Activated CD4-positive, alpha-beta T cell treated with anti-CD3 and anti-CD28 coated beads for 36 hours (primary cell): ENCODE data around the gene ASCC3. TPM values are rescaled to one million over a fixed set of nuclear protein-coding genes. Genes with fewer than 3 reads are reported as not detected.

Experiments
- ATAC-seq: fragments of 200-7000 bp; cut with Tn5 transposase; one replicate; pipeline ENCODE4 v1.10.0; 2021; ENCODE audit warnings: mild to moderate bottlenecking, moderate library complexity
- CTCF ChIA-PET: fragments of 350-600 bp; sonication (Branson Sonifier 250); formaldehyde crosslinking; loops from one replicate; lab custom pipeline; 2021; ENCODE audit warnings: antibody characterized with exemption; lab: Charles Lee
- POLR2A ChIA-PET: fragments of 350-600 bp; sonication (Branson Sonifier 250); formaldehyde crosslinking; loops from one replicate; lab custom pipeline; 2021; ENCODE audit warnings: antibody characterized with exemption, inconsistent platforms; lab: Charles Lee
- DNase-seq: peaks from one replicate; pipeline ENCODE4 v3.0.0-alpha.2; 2020
- H3K27ac Mint-ChIP-seq: one replicate; pipeline ENCODE4 v1.8.0; 2021; ENCODE audit warnings: mixed read lengths
- H3K27me3 Mint-ChIP-seq: one replicate; pipeline ENCODE4 v1.8.0; 2021; ENCODE audit warnings: mixed read lengths
- H3K36me3 Mint-ChIP-seq: one replicate; pipeline ENCODE4 v1.8.0; 2021; ENCODE audit warnings: low read depth, mixed read lengths
- H3K4me1 Mint-ChIP-seq: one replicate; pipeline ENCODE4 v1.8.0; 2021; ENCODE audit warnings: mixed read lengths
- H3K4me3 Mint-ChIP-seq: one replicate; pipeline ENCODE4 v1.8.0; 2021; ENCODE audit warnings: mild to moderate bottlenecking, moderate library complexity, mixed read lengths
- H3K9me3 Mint-ChIP-seq: one replicate; pipeline ENCODE4 v1.8.0; 2021; ENCODE audit warnings: low read depth, mixed read lengths
- intact Hi-C, 2 experiments: fragments of 100-400 bp; cut with DNase I in 1 of 2; cut with micrococcal nuclease in 1 of 2; formaldehyde crosslinking; loops; one replicate each; pipeline versions ENCODE4 v1.14.2 to v1.15.1; 2022 to 2024; cut with DNase I, micrococcal nuclease
- total RNA-seq, 2 experiments: library from RNA; stranded (reverse); gene quantifications; one replicate each; pipeline ENCODE4 v1.2.3, GENCODE V29; 2021

ASCC3 gene
- total RNA-seq, 2 experiments from 2014 or later = 50.3 to 53.4 TPM

DNA sequence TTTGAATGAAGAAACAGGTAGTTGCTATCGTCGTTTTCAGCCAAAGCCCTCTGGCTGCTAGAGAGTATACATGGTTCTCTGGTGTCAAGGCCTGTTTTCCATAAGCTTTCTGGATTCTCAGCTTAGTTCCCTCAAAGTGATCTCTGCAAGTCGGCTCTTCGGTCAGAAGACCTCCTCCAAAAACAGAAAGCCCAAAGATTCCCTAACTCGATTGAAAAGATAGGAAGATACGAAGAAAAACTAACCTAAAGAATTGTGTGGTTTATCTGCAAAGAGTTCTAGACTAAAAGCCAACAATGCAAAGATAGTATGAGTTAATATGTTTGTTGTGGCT, 545 bp upstream of the ASCC3 start:
- peak; percentile 0 for ATAC-seq
- Mint-ChIP-seq H3K4me1 (peaks cover 35% of the 10 kb centered on the region), H3K27ac (peak overlapping the region; percentile 84), H3K36me3 (peaks cover 6% of the 10 kb centered on the region), H3K4me3 (peak overlapping the region; percentile 99), H3K27me3 (peaks cover 1% of the 10 kb centered on the region), H3K9me3 (no peaks in the 10 kb centered on the region)
- no peak for DNase-seq
- intact Hi-C loops = loop anchor here in 1 of 2 experiments (5.0 kb wide), 1 partner anchor 1364 kb away; the partner anchor contains the start of gene USP45
- POLR2A ChIA-PET = no interaction called here
- CTCF ChIA-PET = interaction anchor here (0.6 kb wide), 1 partner anchor 143 kb away, joined by 3 read pairs; no protein-coding TSS in a partner anchor

- intact Hi-C loops = loop anchor here in 1 of 2 experiments (5.0 kb wide), 1 partner anchor 1363 kb away; the partner anchor contains the start of gene USP45
- H3K9me3 Mint-ChIP-seq = no peaks in the 10 kb centered on the region
- ATAC-seq (no peak), DNase-seq (no peak)
- H3K27me3 Mint-ChIP-seq = peaks cover 1% of the 10 kb centered on the region
- H3K36me3 Mint-ChIP-seq = peaks cover 16% of the 10 kb centered on the region
- peak overlapping the region; percentile 100 for H3K27ac Mint-ChIP-seq
- ChIA-PET POLR2A (interaction anchor here (0.5 to 0.7 kb wide), 2 partner anchors 383 to 1764 kb away, joined by 3 to 5 read pairs; no protein-coding TSS in a partner anchor), CTCF (interaction anchor here (0.9 to 3.1 kb wide), 5 partner anchors 11 to 161 kb away, joined by 3 to 10 read pairs (median 4); no protein-coding TSS in a partner anchor)
- H3K4me3 Mint-ChIP-seq = peak overlapping the region; percentile 99
- H3K4me1 Mint-ChIP-seq = peaks cover 46% of the 10 kb centered on the region
Measured at GRCh38 chr6:100880149-100880852, 828 bp downstream of the ASCC3 start.

DNA sequence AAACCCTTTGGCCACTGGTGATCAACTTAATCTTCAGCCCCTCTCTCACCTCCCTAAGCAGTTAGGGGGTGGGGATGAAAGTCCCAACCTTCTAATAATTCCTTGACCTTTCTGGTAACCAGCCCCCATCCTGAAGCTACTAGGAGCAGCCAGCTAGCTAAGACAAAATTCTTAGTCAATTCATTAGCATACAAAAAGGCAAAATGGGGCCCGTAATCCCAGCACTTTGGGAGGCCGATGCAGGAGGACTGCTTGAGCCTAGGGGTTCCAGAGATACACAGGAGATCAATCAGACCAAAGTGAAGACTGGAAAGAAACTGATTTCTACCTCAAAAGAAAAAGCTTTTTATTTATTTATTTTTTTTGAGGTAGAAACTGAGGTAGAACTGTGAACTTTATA, 1.8 kb downstream of the ASCC3 start:
- Mint-ChIP-seq H3K4me3 (peak overlapping the region; percentile 44), H3K27me3 (peaks cover 1% of the 10 kb centered on the region), H3K9me3 (no peaks in the 10 kb centered on the region), H3K4me1 (peaks cover 53% of the 10 kb centered on the region), H3K27ac (no peak overlapping the region), H3K36me3 (peaks cover 23% of the 10 kb centered on the region)
- CTCF ChIA-PET = interaction anchor here (0.9 to 3.1 kb wide), 5 partner anchors 11 to 160 kb away, joined by 3 to 10 read pairs (median 5); no protein-coding TSS in a partner anchor
- POLR2A ChIA-PET = no interaction called here
- ATAC-seq (no peak), DNase-seq (no peak)
- intact Hi-C loops = no loop called here

DNA sequence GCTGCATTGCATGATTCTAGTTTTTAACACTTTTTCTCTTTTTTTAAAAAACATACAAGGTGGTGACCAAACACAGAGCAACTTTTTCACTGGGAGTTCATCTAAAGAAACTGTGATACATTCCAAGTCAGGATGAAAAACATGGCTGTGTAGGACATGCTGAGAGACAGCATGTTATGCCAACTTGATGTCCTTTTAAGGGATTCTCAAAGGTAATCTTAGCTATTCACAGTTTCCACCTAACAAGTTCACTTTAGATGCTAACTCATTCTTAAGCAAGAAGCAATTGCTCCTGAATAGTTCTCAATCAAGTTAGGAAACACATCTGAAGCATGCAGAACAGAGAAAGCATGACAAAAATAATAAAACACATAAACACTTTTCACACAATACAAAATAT, 3.3 kb downstream of the ASCC3 start:
- DNase-seq = no peak
- intact Hi-C loops = no loop called here
- no peak overlapping the region for H3K4me3 Mint-ChIP-seq
- ATAC-seq = no peak
- peaks cover 2% of the 10 kb centered on the region for H3K9me3 Mint-ChIP-seq
- peaks cover 1% of the 10 kb centered on the region for H3K27me3 Mint-ChIP-seq
- H3K4me1 Mint-ChIP-seq = peaks cover 61% of the 10 kb centered on the region
- POLR2A ChIA-PET = no interaction called here
- CTCF ChIA-PET = interaction anchor here (1.9 kb wide), 1 partner anchor 29 kb away, joined by 5 read pairs; no protein-coding TSS in a partner anchor
- H3K27ac Mint-ChIP-seq = no peak overlapping the region
- H3K36me3 Mint-ChIP-seq = peaks cover 32% of the 10 kb centered on the region

DNA sequence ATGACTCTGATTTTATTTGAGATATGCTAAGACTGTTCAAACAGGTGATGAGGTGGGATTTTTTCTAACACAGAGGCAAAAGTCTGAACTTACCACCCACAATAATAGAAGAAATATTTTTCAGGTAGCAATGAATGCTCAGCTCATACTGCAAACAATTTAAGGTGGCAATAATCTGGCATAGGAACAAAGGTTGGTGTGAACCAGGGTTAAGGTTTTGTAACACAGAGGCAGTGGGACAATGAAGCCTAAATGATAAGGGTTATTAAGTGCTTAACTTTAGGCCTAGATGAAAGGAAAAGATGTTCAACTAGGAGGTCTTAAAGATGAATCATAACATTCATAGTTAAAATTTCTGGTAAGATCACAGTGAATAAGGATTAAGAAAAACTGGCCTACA, 4.9 kb downstream of the ASCC3 start:
- POLR2A ChIA-PET = no interaction called here
- no peak overlapping the region for H3K4me3 Mint-ChIP-seq
- intact Hi-C loops = no loop called here
- DNase-seq (no peak), ATAC-seq (no peak)
- CTCF ChIA-PET = no interaction called here
- H3K27ac Mint-ChIP-seq = no peak overlapping the region
- H3K27me3 Mint-ChIP-seq = no peaks in the 10 kb centered on the region
- H3K9me3 Mint-ChIP-seq = peaks cover 2% of the 10 kb centered on the region
- peaks cover 44% of the 10 kb centered on the region for H3K36me3 Mint-ChIP-seq
- H3K4me1 Mint-ChIP-seq = peaks cover 59% of the 10 kb centered on the region

- Mint-ChIP-seq H3K4me1 (peaks cover 3% of the 10 kb centered on the region), H3K27me3 (no peaks in the 10 kb centered on the region), H3K9me3 (no peaks in the 10 kb centered on the region), H3K4me3 (no peak overlapping the region), H3K27ac (no peak overlapping the region), H3K36me3 (peaks cover 63% of the 10 kb centered on the region)
- no peak for DNase-seq
- ChIA-PET POLR2A (no interaction called here), CTCF (interaction anchor here (2.4 kb wide), 1 partner anchor 14 kb away, joined by 10 read pairs; the partner anchor contains the start of gene ASCC3)
- ATAC-seq = no peak
- intact Hi-C loops = no loop called here
Measured at GRCh38 chr6:100865525-100865924, 15.6 kb downstream of the ASCC3 start.

DNA sequence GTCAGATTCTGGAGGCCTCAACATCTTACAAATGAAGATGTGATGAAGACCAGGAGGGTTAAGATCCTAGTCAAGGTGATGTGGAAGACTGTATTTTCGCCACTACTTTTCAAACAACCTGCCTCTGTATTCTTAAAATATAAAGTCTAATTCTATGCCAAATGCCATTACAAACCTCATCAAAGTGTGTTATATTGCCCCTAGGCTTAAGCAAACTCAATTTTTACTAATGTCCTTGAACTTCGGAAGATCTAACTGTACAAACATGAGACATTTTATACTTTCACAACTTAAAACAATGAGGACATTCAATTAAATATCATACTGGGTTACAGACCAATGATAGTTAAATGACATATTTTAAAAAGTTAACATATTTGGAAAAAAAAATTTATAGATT, 19.1 kb downstream of the ASCC3 start:
- ChIA-PET CTCF (no interaction called here), POLR2A (no interaction called here)
- intact Hi-C loops = no loop called here
- peaks cover 7% of the 10 kb centered on the region for H3K9me3 Mint-ChIP-seq
- H3K27me3 Mint-ChIP-seq = no peaks in the 10 kb centered on the region
- ATAC-seq (no peak), DNase-seq (no peak)
- H3K4me1 Mint-ChIP-seq = no peaks in the 10 kb centered on the region
- H3K36me3 Mint-ChIP-seq = peaks cover 71% of the 10 kb centered on the region
- H3K27ac Mint-ChIP-seq = no peak overlapping the region
- H3K4me3 Mint-ChIP-seq = no peak overlapping the region

DNA sequence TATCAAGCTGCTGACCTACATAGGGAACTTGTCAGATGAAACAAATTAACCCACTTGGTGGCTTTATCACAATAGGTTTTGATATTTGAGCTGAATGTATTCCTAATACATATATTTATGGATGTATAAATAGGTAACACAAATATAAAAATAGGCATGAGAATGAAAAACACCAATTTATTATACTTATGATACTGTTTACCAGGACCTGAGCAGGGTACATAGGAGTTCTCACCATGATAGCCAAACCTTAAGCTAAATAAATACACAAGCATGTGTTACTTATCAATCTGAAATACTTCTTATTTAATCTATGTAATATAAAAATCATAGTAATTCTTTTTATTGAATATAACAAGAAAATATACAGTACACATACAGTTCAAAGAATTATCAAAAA, 25.0 kb downstream of the ASCC3 start:
- intact Hi-C loops = no loop called here
- H3K36me3 Mint-ChIP-seq = peaks cover 61% of the 10 kb centered on the region
- CTCF ChIA-PET = no interaction called here
- H3K4me3 Mint-ChIP-seq = no peak overlapping the region
- no peak for ATAC-seq
- no peak overlapping the region for H3K27ac Mint-ChIP-seq
- no peaks in the 10 kb centered on the region for H3K27me3 Mint-ChIP-seq
- peaks cover 12% of the 10 kb centered on the region for H3K9me3 Mint-ChIP-seq
- no peak for DNase-seq
- no peaks in the 10 kb centered on the region for H3K4me1 Mint-ChIP-seq
- POLR2A ChIA-PET = no interaction called here

GRCh38 chr6:100851819-100852218, 29.3 kb downstream of the ASCC3 start:
- CTCF ChIA-PET = interaction anchor here (0.6 kb wide), 1 partner anchor 983 kb away, joined by 4 read pairs; no protein-coding TSS in a partner anchor

GRCh38 chr6:100850174-100850573, 31.0 kb downstream of the ASCC3 start:
- ChIA-PET CTCF (interaction anchor here (1.7 kb wide), 1 partner anchor 13 kb away, joined by 4 read pairs; no protein-coding TSS in a partner anchor), POLR2A (no interaction called here)
- Mint-ChIP-seq H3K9me3 (no peaks in the 10 kb centered on the region), H3K36me3 (peaks cover 30% of the 10 kb centered on the region), H3K27ac (no peak overlapping the region), H3K27me3 (no peaks in the 10 kb centered on the region), H3K4me1 (peaks cover 18% of the 10 kb centered on the region), H3K4me3 (no peak overlapping the region)
- ATAC-seq = peak; percentile 30
- no peak for DNase-seq
- intact Hi-C loops = no loop called here

More at GRCh38 chr6:100851819-100852218, 29.3 kb downstream of the ASCC3 start:
- ATAC-seq (no peak), DNase-seq (no peak)
- Mint-ChIP-seq H3K27ac (no peak overlapping the region), H3K27me3 (no peaks in the 10 kb centered on the region), H3K9me3 (peaks cover 3% of the 10 kb centered on the region), H3K36me3 (peaks cover 42% of the 10 kb centered on the region), H3K4me1 (peaks cover 11% of the 10 kb centered on the region), H3K4me3 (no peak overlapping the region)
- POLR2A ChIA-PET = no interaction called here
- intact Hi-C loops = no loop called here

DNA sequence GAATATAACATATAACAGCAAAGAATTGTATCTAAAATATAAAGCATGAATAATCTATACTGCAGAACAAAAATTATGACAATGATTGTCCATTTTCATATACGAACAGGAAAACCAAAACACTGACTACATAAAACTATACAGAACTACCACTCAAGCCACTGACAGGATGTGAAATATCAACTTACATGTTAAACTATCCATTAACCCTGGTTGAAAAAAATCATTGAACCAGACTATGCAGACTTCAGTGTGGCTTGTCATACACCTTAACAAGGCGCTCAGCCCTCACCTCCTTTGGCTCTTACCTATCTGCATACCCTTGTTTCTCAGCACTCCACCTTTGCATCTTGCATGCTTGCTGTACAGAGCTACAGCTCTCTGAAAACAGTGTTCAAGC, 34.9 kb downstream of the ASCC3 start:
- POLR2A ChIA-PET = no interaction called here
- H3K36me3 Mint-ChIP-seq = peaks cover 26% of the 10 kb centered on the region
- DNase-seq (no peak), ATAC-seq (no peak)
- H3K9me3 Mint-ChIP-seq = no peaks in the 10 kb centered on the region
- no peak overlapping the region for H3K27ac Mint-ChIP-seq
- no peak overlapping the region for H3K4me3 Mint-ChIP-seq
- H3K27me3 Mint-ChIP-seq = no peaks in the 10 kb centered on the region
- peaks cover 27% of the 10 kb centered on the region for H3K4me1 Mint-ChIP-seq
- intact Hi-C loops = no loop called here
- CTCF ChIA-PET = interaction anchor here (0.7 kb wide), 1 partner anchor 29 kb away, joined by 3 read pairs; no protein-coding TSS in a partner anchor

DNA sequence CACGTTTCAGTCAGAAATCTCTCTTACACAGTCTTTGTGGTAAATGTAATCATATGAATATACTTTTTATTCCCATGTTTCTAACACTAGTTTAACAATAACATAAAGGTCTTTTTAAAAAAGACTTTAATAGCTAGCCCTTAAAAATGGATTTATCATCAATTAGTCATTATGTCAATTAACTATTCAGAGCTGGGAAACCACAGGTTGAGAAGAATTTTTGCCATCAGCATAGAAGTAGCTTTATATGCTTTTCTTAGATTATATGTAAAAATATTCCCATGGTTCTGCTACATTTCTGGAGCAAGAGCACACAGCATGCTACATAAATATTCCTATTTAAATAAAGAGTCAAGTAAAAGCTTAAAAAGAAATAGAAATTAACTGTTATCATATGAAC, 35.5 kb downstream of the ASCC3 start:
- POLR2A ChIA-PET = no interaction called here

More for the DNA sequence above, 35.5 kb downstream of the ASCC3 start:
- intact Hi-C loops = no loop called here
- ATAC-seq (no peak), DNase-seq (no peak)
- Mint-ChIP-seq H3K9me3 (no peaks in the 10 kb centered on the region), H3K36me3 (peaks cover 30% of the 10 kb centered on the region), H3K4me3 (no peak overlapping the region), H3K27me3 (no peaks in the 10 kb centered on the region), H3K4me1 (peaks cover 31% of the 10 kb centered on the region), H3K27ac (no peak overlapping the region)
- CTCF ChIA-PET = interaction anchor here (0.7 kb wide), 1 partner anchor 28 kb away, joined by 3 read pairs; no protein-coding TSS in a partner anchor
